Astrocyte of the spinal cord (primary cell): ENCODE results near the gene PNN.
A peak's percentile ranks its signal among the peaks of the same experiment; 100 is the strongest.
"Not testable (repeated sequence)": the region's sequence is repeated elsewhere in the genome, so short reads cannot be mapped to it uniquely, and the experiment has no call there.

Experiments
- DNase-seq: peaks from one replicate; pipeline ENCODE4 v3.0.0; 2011; ENCODE audit warnings: low read depth, low spot score
- H3K4me3 ChIP-seq: 2 replicates; pipeline ENCODE4 v1.5.1; 2011; ENCODE audit warnings: low read depth, mild to moderate bottlenecking, low read length, moderate library complexity
- in situ Hi-C: cut with HindIII; loops from 2 replicates; pipeline ENCODE4 v1.10.0; 2017; ENCODE audit warnings: low sequenced_read_pairs
- TF ChIP-seq, protein P1 (sequence below): IDR thresholded peaks from 2 replicates; pipeline ENCODE4 v1.5.1; 2012; ENCODE audit warnings: low read depth, mild to moderate bottlenecking, low read length, inconsistent platforms

Gene PNN

DNA sequence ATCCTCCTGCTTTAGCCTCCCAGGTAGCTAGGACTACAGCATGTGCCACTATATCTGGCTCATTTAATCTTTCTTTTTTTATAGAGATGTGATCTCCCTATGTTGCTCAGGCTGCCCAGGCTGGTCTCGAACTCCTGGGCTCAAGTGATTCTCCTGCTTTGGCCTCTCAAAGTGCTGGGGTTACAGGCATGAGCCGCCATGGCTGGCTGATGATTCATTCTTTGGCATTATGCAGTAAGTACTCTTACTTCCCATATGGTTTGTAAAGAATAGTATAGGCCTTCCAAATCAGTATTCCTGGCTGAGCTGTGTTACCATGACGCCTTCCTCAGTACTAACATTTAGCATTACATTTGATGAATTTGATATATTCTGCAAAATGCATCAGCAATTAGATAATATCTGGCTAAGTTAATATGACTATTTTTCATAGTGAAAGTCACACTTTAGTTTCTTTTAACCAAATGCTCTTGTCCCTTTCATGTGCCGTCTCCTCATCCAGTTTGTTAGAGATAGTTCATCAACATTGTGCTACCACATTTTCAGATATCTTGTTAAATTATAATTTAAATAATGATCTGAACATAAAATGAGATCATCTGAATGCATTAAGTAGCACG, 55.5 kb downstream of the PNN start:
- in situ Hi-C loops, result no loop called here
- TF ChIP-seq, protein P1, sequence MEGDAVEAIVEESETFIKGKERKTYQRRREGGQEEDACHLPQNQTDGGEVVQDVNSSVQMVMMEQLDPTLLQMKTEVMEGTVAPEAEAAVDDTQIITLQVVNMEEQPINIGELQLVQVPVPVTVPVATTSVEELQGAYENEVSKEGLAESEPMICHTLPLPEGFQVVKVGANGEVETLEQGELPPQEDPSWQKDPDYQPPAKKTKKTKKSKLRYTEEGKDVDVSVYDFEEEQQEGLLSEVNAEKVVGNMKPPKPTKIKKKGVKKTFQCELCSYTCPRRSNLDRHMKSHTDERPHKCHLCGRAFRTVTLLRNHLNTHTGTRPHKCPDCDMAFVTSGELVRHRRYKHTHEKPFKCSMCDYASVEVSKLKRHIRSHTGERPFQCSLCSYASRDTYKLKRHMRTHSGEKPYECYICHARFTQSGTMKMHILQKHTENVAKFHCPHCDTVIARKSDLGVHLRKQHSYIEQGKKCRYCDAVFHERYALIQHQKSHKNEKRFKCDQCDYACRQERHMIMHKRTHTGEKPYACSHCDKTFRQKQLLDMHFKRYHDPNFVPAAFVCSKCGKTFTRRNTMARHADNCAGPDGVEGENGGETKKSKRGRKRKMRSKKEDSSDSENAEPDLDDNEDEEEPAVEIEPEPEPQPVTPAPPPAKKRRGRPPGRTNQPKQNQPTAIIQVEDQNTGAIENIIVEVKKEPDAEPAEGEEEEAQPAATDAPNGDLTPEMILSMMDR, result no peak
- no peak for DNase-seq
- H3K4me3 ChIP-seq, result no peak overlapping the region

- H3K4me3 ChIP-seq, in situ Hi-C loops: not testable (repeated sequence)
- peak; percentile 39 for DNase-seq
- TF ChIP-seq, protein P1, result peak; percentile 23
Observed at GRCh38 chr14:39231751-39232553, 56.9 kb downstream of the PNN start.
